SH-SY5Y (cell line): Measurements from ENCODE around the gene ZNF783.

Source experiments
- GATA2 ChIP-seq: IDR thresholded peaks from 2 replicates; pipeline ENCODE4 v1.6.1; 2011; ENCODE audit warnings: mild to moderate bottlenecking, low read depth, low read length
- GATA3 ChIP-seq: IDR thresholded peaks from 2 replicates; pipeline ENCODE4 v1.6.1; 2011; ENCODE audit warnings: low read depth, mild to moderate bottlenecking, low read length, moderate library complexity

The ZNF783 gene

DNA sequence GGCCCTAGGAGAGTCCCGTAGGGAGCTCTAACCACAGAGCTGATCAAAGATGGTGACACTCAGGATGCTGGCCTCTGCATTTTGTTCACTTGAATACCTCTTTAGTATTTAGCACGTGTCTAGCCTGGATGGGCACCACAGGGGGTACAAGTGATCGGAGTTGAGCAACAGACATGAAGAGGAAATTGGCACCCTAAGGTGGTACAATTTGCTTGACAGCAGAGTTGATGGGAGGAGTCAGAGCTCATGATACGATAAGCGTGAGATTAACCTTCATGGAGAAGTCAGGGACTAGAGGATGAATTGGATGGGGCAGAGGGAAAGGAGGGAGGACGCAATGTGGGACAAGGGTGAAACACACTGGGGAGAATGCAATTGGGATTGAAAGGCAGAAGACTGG lies 32.5 kb upstream of the ZNF783 start:
- no peak for TF ChIP-seq GATA3
- TF ChIP-seq GATA2, result no peak

DNA sequence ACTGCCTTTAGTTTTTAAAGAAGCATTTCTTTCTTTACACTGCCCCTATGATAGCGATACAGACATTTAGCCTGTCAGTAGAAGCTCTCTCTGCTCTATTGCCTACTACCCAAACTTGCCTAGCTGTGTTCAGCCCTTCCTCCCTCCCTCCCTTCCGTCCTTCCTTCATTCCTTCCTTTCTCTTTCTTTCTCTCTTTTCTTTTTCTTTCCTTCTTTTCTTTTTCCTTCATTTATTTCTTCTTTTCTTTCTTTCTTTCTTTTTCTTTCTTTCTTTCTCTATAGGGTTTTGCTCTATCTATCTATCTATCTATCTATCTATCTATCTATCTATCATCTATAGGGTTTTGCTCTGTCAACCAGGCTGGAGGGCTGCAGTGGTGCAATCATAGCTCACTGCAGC lies 29.6 kb upstream of the ZNF783 start:
- TF ChIP-seq GATA2 (no peak), GATA3 (no peak)

DNA sequence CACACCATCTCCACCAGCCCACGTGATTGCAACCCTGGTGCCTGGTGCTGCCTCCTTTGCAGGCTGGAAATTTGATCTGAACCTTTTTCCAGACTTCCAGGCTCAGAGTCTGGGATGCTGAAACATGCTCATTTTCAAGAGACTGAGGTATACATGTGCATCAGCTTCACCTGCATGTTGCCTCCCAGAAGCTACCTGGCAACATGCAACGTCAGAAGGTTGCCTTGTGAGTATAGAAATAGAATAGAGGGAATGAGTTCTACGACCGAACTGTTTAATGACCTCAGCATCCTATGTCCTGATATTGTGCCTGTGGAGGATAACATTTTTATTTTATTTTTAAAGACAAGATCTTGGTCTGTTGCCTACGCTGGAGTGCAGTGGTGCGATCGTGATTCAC lies 24.5 kb upstream of the ZNF783 start:
- TF ChIP-seq GATA3 (no peak), GATA2 (no peak)

DNA sequence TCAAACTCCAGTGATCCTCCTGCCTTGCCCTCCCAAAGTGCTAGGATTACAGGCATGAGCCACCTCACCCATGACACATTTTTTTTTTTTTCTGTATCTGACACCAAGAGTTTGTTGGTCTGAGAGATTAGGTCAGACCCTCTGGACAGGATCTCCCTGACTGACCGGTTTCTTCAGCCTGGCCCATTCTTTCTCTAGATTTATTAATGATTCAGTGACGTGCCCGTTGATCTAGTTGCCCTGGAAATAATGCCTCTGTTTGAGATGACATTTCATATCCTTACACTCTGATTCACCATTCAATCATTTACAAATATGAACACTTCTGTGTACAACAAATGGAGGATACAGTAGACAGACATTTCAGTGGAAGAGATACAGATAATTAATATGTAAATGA lies 23.9 kb upstream of the ZNF783 start:
- TF ChIP-seq GATA2 (no peak), GATA3 (no peak)

DNA sequence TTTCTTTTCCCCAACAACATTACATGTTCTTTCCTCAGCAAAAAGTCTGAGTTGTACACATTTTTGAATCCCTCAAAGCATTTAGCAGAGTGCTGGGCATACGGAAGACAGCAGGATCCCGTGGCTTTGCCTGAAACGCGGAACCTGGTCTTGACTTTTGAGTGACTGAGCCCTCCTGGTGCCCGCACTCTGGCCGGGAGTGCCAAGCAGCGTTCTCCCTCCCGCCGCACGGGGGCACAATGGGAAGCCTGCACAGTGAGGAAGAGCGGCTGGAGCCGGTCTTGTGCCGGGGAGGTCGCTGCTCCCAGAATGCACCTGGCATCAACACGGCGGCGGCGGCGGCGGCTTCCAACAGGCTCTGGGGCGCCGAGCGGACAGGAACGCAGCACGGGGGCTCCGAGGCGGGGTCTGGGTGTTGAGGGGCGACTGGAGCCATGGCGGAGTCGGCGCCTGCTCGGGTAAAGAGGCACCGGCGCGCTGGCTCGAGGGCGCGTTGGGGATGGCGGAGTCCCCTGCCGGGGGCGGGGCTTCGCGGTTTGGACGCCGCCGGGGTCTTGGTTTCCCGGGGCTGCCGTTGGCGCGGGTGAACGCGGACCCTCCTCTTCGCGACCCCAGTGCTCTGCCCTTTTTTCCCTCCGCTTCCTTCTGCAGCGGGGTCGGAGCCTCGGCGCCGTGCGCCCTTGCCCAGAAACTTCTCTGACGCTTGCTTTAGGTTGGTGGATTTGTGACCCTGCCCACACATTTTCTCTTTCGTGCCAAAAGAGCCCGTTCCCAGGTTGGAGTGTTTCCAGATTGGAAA lies 22.5 kb upstream of the ZNF783 start, which contains the start of gene ZNF212:
ZNF212 (plus strand) TSS at position 307 of the 799 bp plus-strand sequence; CDS start at position 435, 128 bp downstream.
- no peak for TF ChIP-seq GATA2
- TF ChIP-seq GATA3, result no peak

DNA sequence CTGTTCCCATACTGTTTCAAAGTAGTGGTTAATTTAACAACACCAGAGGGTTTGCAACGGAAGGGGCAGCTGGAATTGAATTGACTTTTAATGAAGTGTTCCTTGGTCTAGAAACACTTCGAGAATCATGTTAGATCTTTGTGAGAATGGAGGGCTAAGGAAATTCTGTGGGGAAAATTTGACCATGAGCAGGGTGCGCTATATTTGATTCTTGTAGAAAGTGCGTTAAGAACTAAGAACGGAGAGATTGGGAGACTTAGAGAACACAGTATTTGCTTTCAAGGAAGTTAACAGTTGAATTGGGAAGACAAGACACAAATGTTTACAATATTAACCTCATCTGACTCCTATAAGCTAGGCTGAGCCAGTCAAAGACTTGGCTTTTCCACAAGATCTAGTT lies 21.4 kb upstream of the ZNF783 start:
- no peak for TF ChIP-seq GATA3
- no peak for TF ChIP-seq GATA2

DNA sequence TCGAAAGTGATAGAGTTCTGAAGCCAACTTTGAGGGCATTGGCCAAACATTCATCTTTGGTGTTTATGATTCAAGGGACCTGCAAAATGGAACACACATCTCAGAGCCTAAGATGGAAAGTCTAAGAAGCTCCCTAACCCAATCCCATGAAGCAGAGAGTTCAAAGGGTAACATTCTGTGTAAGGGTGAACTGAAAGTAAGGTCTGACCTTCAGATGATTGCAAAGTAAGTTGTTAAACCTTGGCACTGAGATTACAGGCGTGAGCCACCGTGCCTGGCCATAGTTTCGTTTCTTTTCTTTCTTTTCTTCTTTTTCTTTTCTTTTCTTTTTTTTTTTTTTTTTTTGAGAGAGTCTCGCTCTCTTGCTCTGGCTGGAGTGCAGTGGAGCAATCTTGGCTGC lies 20.3 kb upstream of the ZNF783 start:
- TF ChIP-seq GATA2, result no peak

DNA sequence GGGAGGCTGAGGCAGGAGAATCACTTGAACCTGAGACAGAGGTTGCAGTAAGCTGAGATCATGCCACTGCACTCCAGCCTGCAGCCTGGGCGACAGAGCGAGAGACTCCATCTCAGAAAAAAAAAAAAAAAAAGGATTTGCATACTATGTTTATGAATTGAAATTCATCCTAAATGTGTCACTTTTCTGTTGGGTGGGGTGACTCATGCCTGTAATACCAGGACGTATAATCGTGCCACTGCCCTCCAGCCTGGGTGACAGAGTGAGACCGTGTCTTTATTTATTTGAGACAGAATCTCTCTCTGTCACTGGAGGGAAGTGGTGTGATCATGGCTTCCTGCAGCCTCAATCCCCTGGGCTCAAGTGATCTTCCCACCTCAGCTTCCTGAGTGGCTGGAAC lies 16.8 kb upstream of the ZNF783 start:
- TF ChIP-seq GATA3, result no peak
- TF ChIP-seq GATA2, result no peak

DNA sequence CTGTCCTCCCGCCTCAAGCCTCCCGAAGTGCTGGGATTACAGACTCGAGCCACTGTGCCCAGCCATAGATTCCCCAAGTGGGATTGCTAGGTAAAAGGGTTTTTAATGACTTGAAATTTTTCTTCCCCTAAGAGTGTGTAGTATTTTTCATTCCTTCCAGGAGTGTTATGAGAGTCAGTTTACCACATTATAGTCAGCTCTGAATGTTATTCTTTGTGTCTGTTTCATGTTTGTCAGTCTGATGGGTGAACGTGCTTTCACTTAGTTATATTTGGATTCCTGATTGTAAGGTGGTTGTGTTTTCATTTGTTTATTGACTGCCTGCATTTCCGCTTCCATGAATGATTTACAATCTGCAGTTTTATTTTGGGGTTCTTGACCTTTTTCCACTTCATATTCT lies 16.3 kb upstream of the ZNF783 start:
- TF ChIP-seq GATA3, result no peak
- no peak for TF ChIP-seq GATA2

DNA sequence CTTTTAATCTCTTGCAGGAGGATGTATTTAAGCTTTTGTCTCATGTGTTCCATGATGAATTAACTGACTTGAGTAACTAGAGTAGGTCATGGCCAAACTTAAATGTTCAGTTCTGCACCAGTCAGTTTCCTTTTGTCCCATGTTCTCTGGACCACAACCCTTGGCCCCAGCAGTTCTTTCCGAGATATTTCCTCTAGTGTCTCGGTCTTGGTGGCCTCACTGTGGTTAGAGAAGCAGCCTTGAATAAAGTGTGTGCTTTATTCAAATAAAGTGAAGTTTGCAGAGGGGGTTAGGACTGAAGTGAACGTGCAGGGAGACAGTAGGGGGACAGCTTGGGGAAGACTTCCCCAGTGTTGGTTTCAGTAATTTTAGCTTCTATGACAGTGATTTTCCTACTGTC lies 13.2 kb upstream of the ZNF783 start:
- TF ChIP-seq GATA2 (no peak), GATA3 (no peak)

DNA sequence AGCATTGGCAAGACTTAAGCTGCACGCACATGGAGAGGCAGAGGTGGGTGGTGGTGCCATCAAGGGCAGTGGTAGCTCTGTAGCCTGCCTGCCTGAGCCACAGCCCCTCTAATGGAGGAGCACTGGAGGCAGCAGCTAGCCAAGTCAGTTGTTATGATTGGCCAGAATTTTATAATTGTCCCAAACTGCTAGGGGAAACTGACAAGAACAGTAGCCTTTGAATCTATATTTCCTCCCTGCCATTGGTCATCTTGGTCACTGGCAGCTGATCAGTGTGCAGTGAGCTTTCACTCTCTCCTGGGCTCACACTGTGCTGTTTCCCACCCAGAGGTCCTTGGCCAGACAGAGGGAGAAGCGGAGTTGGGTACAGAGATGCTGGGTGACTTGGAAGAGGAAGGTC lies 9.6 kb upstream of the ZNF783 start:
- no peak for TF ChIP-seq GATA2
- TF ChIP-seq GATA3, result no peak

DNA sequence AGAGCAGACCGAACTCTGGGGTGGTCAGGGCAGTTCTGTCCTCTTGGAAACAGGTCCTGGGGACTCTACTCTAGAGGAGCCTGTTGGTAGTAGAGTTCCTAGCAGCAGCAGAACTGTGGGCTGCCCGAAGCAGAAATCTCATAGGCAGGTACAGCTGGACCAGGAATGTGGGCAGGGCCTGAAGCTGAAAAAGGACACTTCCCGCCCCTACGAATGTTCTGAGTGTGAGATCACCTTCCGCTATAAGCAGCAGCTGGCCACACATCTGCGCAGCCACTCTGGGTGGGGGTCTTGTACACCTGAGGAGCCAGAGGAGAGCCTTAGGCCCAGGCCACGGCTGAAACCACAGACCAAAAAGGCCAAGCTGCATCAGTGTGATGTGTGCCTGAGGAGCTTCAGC lies 8.3 kb upstream of the ZNF783 start:
- TF ChIP-seq GATA2, result no peak
- no peak for TF ChIP-seq GATA3

DNA sequence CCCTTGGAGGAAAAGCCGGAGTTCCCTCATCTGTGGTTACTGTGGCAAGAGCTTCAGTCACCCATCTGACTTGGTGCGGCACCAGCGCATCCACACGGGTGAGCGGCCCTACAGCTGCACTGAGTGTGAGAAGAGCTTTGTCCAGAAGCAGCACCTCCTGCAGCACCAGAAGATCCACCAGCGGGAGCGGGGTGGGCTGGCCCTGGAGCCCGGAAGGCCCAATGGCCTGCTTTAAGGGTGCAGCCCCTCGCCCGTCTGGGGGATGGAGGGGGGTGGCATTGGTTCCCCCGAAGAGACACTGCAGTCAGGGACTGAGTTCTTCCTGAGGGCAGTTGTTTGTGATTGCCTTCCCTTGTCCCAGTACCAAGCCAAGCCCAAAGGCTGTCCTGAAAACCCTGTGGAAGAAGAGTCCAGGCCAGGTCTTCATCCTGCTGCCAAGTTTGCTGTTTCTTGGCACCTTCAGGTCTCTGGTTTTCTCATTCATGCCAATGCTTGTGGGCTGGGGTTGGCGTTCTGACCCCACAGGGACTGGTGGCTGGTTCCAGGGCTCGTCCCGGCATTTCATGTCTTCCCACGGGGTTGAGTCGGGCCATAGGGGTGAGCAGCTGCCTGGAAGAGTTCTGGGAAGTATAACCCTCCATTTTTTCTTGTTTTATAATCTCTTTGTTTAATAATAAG lies 7.7 kb upstream of the ZNF783 start:
- TF ChIP-seq GATA2 (no peak), GATA3 (no peak)

DNA sequence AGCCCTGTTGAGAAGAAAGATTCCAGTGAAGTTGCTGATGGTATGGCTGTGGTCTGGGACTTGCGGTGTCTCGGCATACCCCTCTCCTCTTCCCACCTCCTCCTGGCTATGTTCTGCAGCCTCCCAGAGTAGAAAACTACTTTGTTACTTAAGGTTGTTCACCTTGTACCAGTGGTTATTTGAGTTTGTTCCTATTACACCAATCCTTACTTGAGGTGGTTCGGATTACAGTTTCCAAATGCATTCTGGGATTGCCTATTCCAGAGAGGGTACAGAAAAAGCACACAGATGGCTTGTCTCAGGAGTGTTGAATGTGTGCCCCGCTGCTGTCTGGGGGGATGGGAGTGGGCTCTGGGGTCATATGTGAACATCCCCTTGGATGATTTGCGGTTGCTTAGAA lies 6.8 kb upstream of the ZNF783 start:
- TF ChIP-seq GATA3, result no peak
- no peak for TF ChIP-seq GATA2

DNA sequence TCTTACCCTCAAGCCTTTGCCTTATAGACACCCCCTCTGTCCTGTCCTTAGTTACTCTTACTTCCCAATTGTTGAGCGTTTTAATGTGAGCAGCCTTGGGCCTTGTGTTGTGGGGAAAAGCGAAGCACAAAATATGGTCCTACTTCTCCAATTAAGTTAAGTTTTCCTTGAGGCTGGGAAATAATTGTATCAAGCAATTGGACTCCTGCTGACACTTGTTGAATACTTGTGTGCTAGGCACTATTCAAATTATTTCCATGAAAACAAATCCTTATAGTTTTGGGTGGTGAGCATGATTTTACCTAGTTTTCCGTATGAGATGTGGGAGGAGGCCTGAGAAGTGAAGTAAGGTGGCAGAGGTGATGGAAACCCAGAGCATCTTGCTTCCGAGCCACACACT lies 5.4 kb upstream of the ZNF783 start:
- TF ChIP-seq GATA3 (no peak), GATA2 (no peak)
